ENCODE results near the gene COL7A1. TPM values are rescaled to one million over a fixed set of nuclear protein-coding genes. Genes with fewer than 3 reads are reported as not detected.

The COL7A1 gene
- total and polyA plus RNA-seq, 2 of the 13 experiments (the other 11 are each of a cell fraction or from before 2014, with no cell fraction given): 2.7 to 11.7 TPM

- TF ChIP-seq KIAA2018 (CRISPR knock-in tag; IDR thresholded peaks at IDR 0.05; ENCODE audit: borderline replicate concordance): no peak
- TF ChIP-seq CBFB (CRISPR knock-in tag; IDR thresholded peaks at IDR 0.05): no peak
- no peak for TF ChIP-seq ZNF354B (CRISPR knock-in tag; IDR thresholded peaks at IDR 0.05)
- TF ChIP-seq MXD3 (CRISPR knock-in tag; IDR thresholded peaks at IDR 0.05): no peak
- no peak for TF ChIP-seq MAF1 (CRISPR knock-in tag; IDR thresholded peaks at IDR 0.05; ENCODE audit: borderline replicate concordance)
- no peak for TF ChIP-seq TFDP1 (CRISPR knock-in tag; IDR thresholded peaks at IDR 0.05; ENCODE audit: borderline replicate concordance)
- TF ChIP-seq ZNF558 (CRISPR knock-in tag; IDR thresholded peaks at IDR 0.05; ENCODE audit: borderline replicate concordance): no peak
- TF ChIP-seq SRF (IDR thresholded peaks at IDR 0.05; ENCODE audit: low read depth, low read length): no peak
Observed at GRCh38 chr3:48536785-48537184, 58.3 kb downstream of the COL7A1 start (continued).

Data from HepG2 (cell line).